Calu3 (cell line): ENCODE data around the gene RPTOR. TPM values are rescaled to one million over a fixed set of nuclear protein-coding genes. Genes with fewer than 3 reads are reported as not detected.

Experiments used
- BruUV-seq: library from RNA; stranded (reverse); fragments of 400-500 nt; replicated peaks from 2 replicates; lab custom pipeline; 2021; lab: Mats Ljungman, UMichigan
- CTCF ChIA-PET: fragments of 300-600 bp; sonication (Branson Sonifier 250); formaldehyde crosslinking; loops from one replicate; lab custom pipeline; 2022; ENCODE audit warnings: antibody characterized with exemption; lab: Charles Lee
- DNase-seq: peaks from one replicate; pipeline ENCODE4 v3.0.0; 2022
- H3K27ac Mint-ChIP-seq: one replicate; pipeline ENCODE4 v1.8.0; 2022; ENCODE audit warnings: mixed read lengths; ENCODE audit not compliant: unreplicated experiment
- H3K27me3 Mint-ChIP-seq: one replicate; pipeline ENCODE4 v1.8.0; 2022; ENCODE audit warnings: mixed read lengths; ENCODE audit not compliant: unreplicated experiment
- H3K36me3 Mint-ChIP-seq: one replicate; pipeline ENCODE4 v1.8.0; 2022; ENCODE audit warnings: mild to moderate bottlenecking, moderate library complexity, mixed read lengths; ENCODE audit not compliant: insufficient read depth, unreplicated experiment
- H3K4me1 Mint-ChIP-seq: one replicate; pipeline ENCODE4 v1.8.0; 2022; ENCODE audit warnings: mild to moderate bottlenecking, low read depth, mixed read lengths; ENCODE audit not compliant: unreplicated experiment
- H3K4me3 Mint-ChIP-seq: one replicate; pipeline ENCODE4 v1.8.0; 2022; ENCODE audit warnings: mild to moderate bottlenecking, low read depth, moderate library complexity, mixed read lengths; ENCODE audit not compliant: unreplicated experiment
- H3K9me3 Mint-ChIP-seq: one replicate; pipeline ENCODE4 v1.8.0; 2022; ENCODE audit warnings: low read depth, mixed read lengths; ENCODE audit not compliant: unreplicated experiment
- intact Hi-C: fragments of 100-400 bp; cut with micrococcal nuclease; formaldehyde crosslinking; loops from one replicate; pipeline ENCODE4 v1.10.0; 2022; ENCODE audit not compliant: unreplicated experiment
- total RNA-seq: library from RNA; stranded (reverse); gene quantifications from 2 replicates; pipeline ENCODE4 v1.2.3, GENCODE V29; 2022
- TF ChIP-seq, protein P1 (sequence below): fragments of 200-600 bp; IDR thresholded peaks from one replicate; pipeline ENCODE4 v1.8.0; 2022; ENCODE audit warnings: antibody characterized with exemption; ENCODE audit not compliant: unreplicated experiment

RPTOR gene
- total RNA-seq, 1 experiment from 2014 or later, result 41.8 TPM

GRCh38 chr17:80967404-80967872, 422.8 kb downstream of the RPTOR start:
- H3K9me3 Mint-ChIP-seq, result no peaks in the 10 kb centered on the region
- H3K27ac Mint-ChIP-seq, result no peak overlapping the region
- TF ChIP-seq, protein P1, sequence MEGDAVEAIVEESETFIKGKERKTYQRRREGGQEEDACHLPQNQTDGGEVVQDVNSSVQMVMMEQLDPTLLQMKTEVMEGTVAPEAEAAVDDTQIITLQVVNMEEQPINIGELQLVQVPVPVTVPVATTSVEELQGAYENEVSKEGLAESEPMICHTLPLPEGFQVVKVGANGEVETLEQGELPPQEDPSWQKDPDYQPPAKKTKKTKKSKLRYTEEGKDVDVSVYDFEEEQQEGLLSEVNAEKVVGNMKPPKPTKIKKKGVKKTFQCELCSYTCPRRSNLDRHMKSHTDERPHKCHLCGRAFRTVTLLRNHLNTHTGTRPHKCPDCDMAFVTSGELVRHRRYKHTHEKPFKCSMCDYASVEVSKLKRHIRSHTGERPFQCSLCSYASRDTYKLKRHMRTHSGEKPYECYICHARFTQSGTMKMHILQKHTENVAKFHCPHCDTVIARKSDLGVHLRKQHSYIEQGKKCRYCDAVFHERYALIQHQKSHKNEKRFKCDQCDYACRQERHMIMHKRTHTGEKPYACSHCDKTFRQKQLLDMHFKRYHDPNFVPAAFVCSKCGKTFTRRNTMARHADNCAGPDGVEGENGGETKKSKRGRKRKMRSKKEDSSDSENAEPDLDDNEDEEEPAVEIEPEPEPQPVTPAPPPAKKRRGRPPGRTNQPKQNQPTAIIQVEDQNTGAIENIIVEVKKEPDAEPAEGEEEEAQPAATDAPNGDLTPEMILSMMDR, result no peak
- CTCF ChIA-PET, result no interaction called here
- H3K4me1 Mint-ChIP-seq, result no peaks in the 10 kb centered on the region
- peaks cover 46% of the 10 kb centered on the region for H3K36me3 Mint-ChIP-seq
- no peak overlapping the region for H3K4me3 Mint-ChIP-seq
- peaks cover 21% of the 10 kb centered on the region for H3K27me3 Mint-ChIP-seq
- intact Hi-C loops, result no loop called here
- BruUV-seq, result no TSS peak
- DNase-seq, result no peak

DNA sequence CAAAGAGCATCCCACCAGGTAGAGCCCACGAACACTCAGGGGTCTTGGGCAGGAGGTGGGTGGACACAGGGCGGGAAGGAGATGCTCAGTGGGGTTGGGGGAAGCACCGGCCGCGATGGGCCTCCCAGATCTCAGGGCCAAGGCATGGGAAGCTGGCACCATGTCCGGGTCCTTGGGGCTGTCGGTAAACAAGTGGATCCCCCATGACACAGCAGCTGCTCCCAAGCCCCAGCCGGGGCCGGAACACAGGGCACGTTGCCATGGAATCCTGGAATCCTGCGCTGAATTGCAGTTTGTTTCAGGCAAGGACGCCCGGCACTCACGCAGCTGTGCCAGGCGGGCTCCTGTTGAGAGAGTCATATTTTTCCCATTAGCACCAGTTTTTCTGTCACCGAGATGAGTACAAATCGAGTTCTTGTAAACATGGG, 424.0 kb downstream of the RPTOR start:
- Mint-ChIP-seq H3K27me3 (peaks cover 21% of the 10 kb centered on the region), H3K4me1 (no peaks in the 10 kb centered on the region), H3K9me3 (no peaks in the 10 kb centered on the region), H3K36me3 (peaks cover 43% of the 10 kb centered on the region), H3K27ac (peak overlapping the region; percentile 38), H3K4me3 (no peak overlapping the region)
- no TSS peak for BruUV-seq
- DNase-seq, result no peak
- CTCF ChIA-PET, result no interaction called here
- TF ChIP-seq, protein P1, result no peak
- intact Hi-C loops, result no loop called here

GRCh38 chr17:80969030-80969673, 424.5 kb downstream of the RPTOR start:
- Mint-ChIP-seq H3K27me3 (peaks cover 27% of the 10 kb centered on the region), H3K27ac (peak overlapping the region; percentile 38), H3K4me1 (no peaks in the 10 kb centered on the region), H3K4me3 (no peak overlapping the region), H3K9me3 (no peaks in the 10 kb centered on the region), H3K36me3 (peaks cover 38% of the 10 kb centered on the region)
- no TSS peak for BruUV-seq
- intact Hi-C loops, result no loop called here
- TF ChIP-seq, protein P1, result no peak
- DNase-seq, result no peak
- CTCF ChIA-PET, result no interaction called here

DNA sequence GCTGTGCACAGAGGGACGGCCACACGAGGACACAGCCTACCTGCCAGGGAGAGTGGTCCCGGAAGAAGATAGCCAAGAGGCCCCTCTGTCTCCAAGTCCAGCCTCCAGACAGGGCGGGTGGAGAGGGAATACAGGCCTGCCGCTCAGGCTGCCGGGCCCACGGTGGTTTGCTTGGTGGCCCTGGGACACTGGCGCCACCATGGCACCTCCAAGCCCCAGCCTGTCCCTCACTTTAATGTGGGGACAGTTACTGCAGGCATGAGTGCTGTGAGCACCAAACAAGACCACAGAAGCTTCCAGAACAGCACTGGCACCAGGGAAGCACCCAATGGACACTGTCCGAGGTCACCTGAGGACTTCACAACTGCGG, 425.0 kb downstream of the RPTOR start:
- Mint-ChIP-seq H3K4me1 (no peaks in the 10 kb centered on the region), H3K27me3 (peaks cover 31% of the 10 kb centered on the region), H3K27ac (no peak overlapping the region), H3K9me3 (no peaks in the 10 kb centered on the region), H3K36me3 (peaks cover 33% of the 10 kb centered on the region), H3K4me3 (no peak overlapping the region)
- CTCF ChIA-PET, result no interaction called here
- DNase-seq, result no peak
- TF ChIP-seq, protein P1, result no peak
- no TSS peak for BruUV-seq
- intact Hi-C loops, result no loop called here
